Measurements from ENCODE around the gene NFKBIL1. TPM values are rescaled to one million over a fixed set of nuclear protein-coding genes. Genes with fewer than 3 reads are reported as not detected.
A peak's percentile ranks its signal among the peaks of the same experiment; 100 is the strongest.

The NFKBIL1 gene
- total and polyA plus RNA-seq, 9 of the 15 experiments (the other 6 are each of a cell fraction or from before 2014, with no cell fraction given): 0.49 to 33.1 (median 7.6) TPM

GRCh38 chr6:31541658-31542521 is 5.5 kb upstream of the NFKBIL1 start, which contains the start of gene DDX39B (continued):
- peak; percentile 97 for TF ChIP-seq POLR2B (IDR thresholded peaks at IDR 0.05; ENCODE audit: low read depth, partially characterized antibody)
- peak; percentile 33; the same call in 1 of the 2 replicates for TF ChIP-seq ZNF143 (CRISPR knock-in tag; IDR thresholded peaks at IDR 0.05)
- TF ChIP-seq RBBP5 (IDR thresholded peaks at IDR 0.05; ENCODE audit: borderline replicate concordance, insufficient read depth, low read length, poor library complexity, severe bottlenecking): peak; percentile 99
- TF ChIP-seq ZBTB11 (CRISPR knock-in tag; IDR thresholded peaks at IDR 0.05): peak; percentile 46 to 96 (median 68); a peak in 5 of 6 replicates
- peak; percentile 93 for TF ChIP-seq MTA3 (IDR thresholded peaks at IDR 0.05; ENCODE audit: borderline replicate concordance)
- TF ChIP-seq HDAC2 (IDR thresholded peaks at IDR 0.05): peak; percentile 89; the same call in 1 of the 2 replicates
- no peak for TF ChIP-seq MED1 (CRISPR knock-in tag; IDR thresholded peaks at IDR 0.05; ENCODE audit: borderline replicate concordance)
- TF ChIP-seq DMBX1 (CRISPR knock-in tag; IDR thresholded peaks at IDR 0.05; ENCODE audit: borderline replicate concordance): peak; percentile 73
- TF ChIP-seq STAT6 (CRISPR knock-in tag; IDR thresholded peaks at IDR 0.05): peak; percentile 94; the same call in 1 of the 2 replicates
- peak; percentile 35; the same call in 1 of the 2 replicates for TF ChIP-seq EP300 (IDR thresholded peaks at IDR 0.05; ENCODE audit: low read length)
- no peak for TF ChIP-seq ZNF518B (CRISPR knock-in tag; IDR thresholded peaks at IDR 0.05)
- TF ChIP-seq MAFK (IDR thresholded peaks at IDR 0.05; ENCODE audit: low read length): 0 out of 2 replicates have a peak, but pooled peaks have one; percentile 11
- TF ChIP-seq ARID1B (IDR thresholded peaks at IDR 0.05): peak; percentile 52
- TF ChIP-seq HDAC8 (tag; IDR thresholded peaks at IDR 0.05): no peak
- TF ChIP-seq CHD1 (IDR thresholded peaks at IDR 0.05; ENCODE audit: low read length): peak; percentile 34
